Astrocyte (in vitro differentiated cells and primary cell): ENCODE measurements around the gene PCNT. TPM values are rescaled to one million over a fixed set of nuclear protein-coding genes. Genes with fewer than 3 reads are reported as not detected.

Source experiments
- DNase-seq: peaks from one replicate; pipeline ENCODE4 v3.0.0-alpha.2; 2010; ENCODE audit warnings: low read depth
- FAIRE-seq: peaks from 2 replicates; lab custom pipeline; 2011; peaks lifted over from hg19 to GRCh38; lab: Jason Lieb, UNC
- H2AFZ ChIP-seq: 2 replicates; pipeline ENCODE4 v1.6.0; 2012; ENCODE audit warnings: low read depth, low read length, inconsistent platforms
- H3K27ac ChIP-seq: 2 replicates; pipeline ENCODE4 v1.5.1; 2011; ENCODE audit warnings: low read depth, low read length, inconsistent platforms
- H3K27me3 ChIP-seq: 2 replicates; pipeline ENCODE4 v1.6.0; 2011; ENCODE audit warnings: low read length, inconsistent platforms; ENCODE audit not compliant: insufficient read depth
- H3K36me3 ChIP-seq: 2 replicates; pipeline ENCODE4 v1.5.1; 2011; ENCODE audit warnings: low read length, inconsistent platforms; ENCODE audit not compliant: insufficient read depth
- H3K4me1 ChIP-seq: 2 replicates; pipeline ENCODE4 v1.5.1; 2011; ENCODE audit warnings: low read length, inconsistent platforms; ENCODE audit not compliant: insufficient read depth
- H3K4me2 ChIP-seq: 2 replicates; pipeline ENCODE4 v1.6.0; 2012; ENCODE audit warnings: low read length, inconsistent platforms
- H3K4me3 ChIP-seq: 2 replicates; pipeline ENCODE4 v1.5.1; 2011; ENCODE audit warnings: low read depth, mild to moderate bottlenecking, low read length, inconsistent platforms; ENCODE audit not compliant: insufficient read depth
- H3K79me2 ChIP-seq: 2 replicates; pipeline ENCODE4 v1.6.0; 2012; ENCODE audit warnings: mild to moderate bottlenecking, low read length, inconsistent platforms; ENCODE audit not compliant: insufficient read depth
- H3K9ac ChIP-seq: 2 replicates; pipeline ENCODE4 v1.6.0; 2012; ENCODE audit warnings: mild to moderate bottlenecking, low read length, inconsistent platforms
- H3K9me3 ChIP-seq: 2 replicates; pipeline ENCODE4 v1.5.1; 2012; ENCODE audit warnings: low read depth, mild to moderate bottlenecking, low read length, inconsistent platforms; ENCODE audit not compliant: insufficient read depth
- H4K20me1 ChIP-seq: 2 replicates; pipeline ENCODE4 v1.6.0; 2012; ENCODE audit warnings: low read length, inconsistent platforms; ENCODE audit not compliant: insufficient read depth
- H3K27ac Mint-ChIP-seq: one replicate; pipeline ENCODE4 v1.8.0; 2021; ENCODE audit warnings: mild to moderate bottlenecking, mixed read lengths; ENCODE audit not compliant: unreplicated experiment
- H3K27me3 Mint-ChIP-seq: one replicate; pipeline ENCODE4 v1.8.0; 2021; ENCODE audit warnings: low read depth, mixed read lengths; ENCODE audit not compliant: unreplicated experiment
- H3K36me3 Mint-ChIP-seq: one replicate; pipeline ENCODE4 v1.8.0; 2021; ENCODE audit warnings: low read depth, mixed read lengths; ENCODE audit not compliant: unreplicated experiment
- H3K4me1 Mint-ChIP-seq: one replicate; pipeline ENCODE4 v1.8.0; 2021; ENCODE audit warnings: low read depth, mixed read lengths; ENCODE audit not compliant: unreplicated experiment
- H3K4me3 Mint-ChIP-seq: one replicate; pipeline ENCODE4 v1.8.0; 2021; ENCODE audit warnings: mild to moderate bottlenecking, moderate library complexity, mixed read lengths; ENCODE audit not compliant: unreplicated experiment
- H3K9me3 Mint-ChIP-seq: one replicate; pipeline ENCODE4 v1.8.0; 2021; ENCODE audit warnings: mild to moderate bottlenecking, mixed read lengths; ENCODE audit not compliant: unreplicated experiment
- CTCF ChIP-seq: IDR thresholded peaks from 2 replicates; pipeline ENCODE4 v1.5.1; 2011; ENCODE audit warnings: low read depth, mild to moderate bottlenecking, inconsistent platforms, low read length, moderate library complexity; ENCODE audit not compliant: insufficient read depth
- EZH2 ChIP-seq: IDR thresholded peaks from 2 replicates; pipeline ENCODE4 v1.6.1; 2012; ENCODE audit warnings: mild to moderate bottlenecking, low read length, inconsistent platforms; ENCODE audit not compliant: insufficient read depth
- total RNA-seq: library from RNA; stranded (reverse); gene quantifications from 2 replicates; pipeline ENCODE4 v1.2.1, GENCODE V29; 2021

Gene PCNT
- total RNA-seq, 1 donor from 2014 or later: 19.9 TPM

GRCh38 chr21:46311568-46311967, 12.4 kb upstream of the PCNT start:
- H3K9me3 ChIP-seq: no peaks in the 10 kb centered on the region

GRCh38 chr21:46312949-46313348, 11.0 kb upstream of the PCNT start:
- TF ChIP-seq CTCF: no peak
- H3K9ac ChIP-seq: no peak overlapping the region
- no peaks in the 10 kb centered on the region for H3K4me1 Mint-ChIP-seq

More at GRCh38 chr21:46311568-46311967, 12.4 kb upstream of the PCNT start:
- Histone ChIP-seq H3K4me3 (no peak overlapping the region), H3K4me2 (no peak overlapping the region), H3K9ac (no peak overlapping the region), H3K36me3 (no peaks in the 10 kb centered on the region), H2AFZ (no peak overlapping the region), H4K20me1 (peaks cover 3% of the 10 kb centered on the region), H3K79me2 (no peaks in the 10 kb centered on the region), H3K4me1 (peaks cover 12% of the 10 kb centered on the region), H3K27ac (no peak overlapping the region), H3K27me3 (no peaks in the 10 kb centered on the region)
- no peak for DNase-seq
- no peaks in the 10 kb centered on the region for H3K9me3 Mint-ChIP-seq
- no peaks in the 10 kb centered on the region for H3K27me3 Mint-ChIP-seq
- no peaks in the 10 kb centered on the region for H3K36me3 Mint-ChIP-seq
- H3K27ac Mint-ChIP-seq: no peak overlapping the region
- no peak overlapping the region for H3K4me3 Mint-ChIP-seq
- TF ChIP-seq CTCF: no peak
- TF ChIP-seq EZH2: no peak
- FAIRE-seq: no peak
- peaks cover 3% of the 10 kb centered on the region for H3K4me1 Mint-ChIP-seq

GRCh38 chr21:46314441-46315020, 9.4 kb upstream of the PCNT start:
- FAIRE-seq (no peak), DNase-seq (no peak)
- Histone ChIP-seq H3K9me3 (no peaks in the 10 kb centered on the region), H3K36me3 (no peaks in the 10 kb centered on the region), H3K79me2 (peaks cover under 1% of the 10 kb centered on the region), H3K27ac (no peak overlapping the region), H3K4me2 (no peak overlapping the region), H4K20me1 (no peaks in the 10 kb centered on the region), H3K4me1 (no peaks in the 10 kb centered on the region), H3K27me3 (no peaks in the 10 kb centered on the region), H2AFZ (no peak overlapping the region), H3K4me3 (no peak overlapping the region), H3K9ac (no peak overlapping the region)
- H3K27me3 Mint-ChIP-seq: no peaks in the 10 kb centered on the region
- TF ChIP-seq EZH2 (no peak), CTCF (no peak)
- no peak overlapping the region for H3K4me3 Mint-ChIP-seq
- H3K9me3 Mint-ChIP-seq: no peaks in the 10 kb centered on the region
- H3K36me3 Mint-ChIP-seq: no peaks in the 10 kb centered on the region
- H3K27ac Mint-ChIP-seq: no peak overlapping the region
- H3K4me1 Mint-ChIP-seq: no peaks in the 10 kb centered on the region

More at GRCh38 chr21:46312949-46313348, 11.0 kb upstream of the PCNT start:
- no peaks in the 10 kb centered on the region for H3K27me3 ChIP-seq
- no peaks in the 10 kb centered on the region for H4K20me1 ChIP-seq
- Mint-ChIP-seq H3K36me3 (no peaks in the 10 kb centered on the region), H3K4me3 (no peak overlapping the region), H3K9me3 (no peaks in the 10 kb centered on the region), H3K27ac (no peak overlapping the region), H3K27me3 (no peaks in the 10 kb centered on the region)
- no peak for FAIRE-seq
- H3K27ac ChIP-seq: no peak overlapping the region
- H3K9me3 ChIP-seq: no peaks in the 10 kb centered on the region
- H3K4me1 ChIP-seq: peaks cover 5% of the 10 kb centered on the region
- H3K4me3 ChIP-seq: no peak overlapping the region
- no peak overlapping the region for H2AFZ ChIP-seq
- H3K4me2 ChIP-seq: no peak overlapping the region
- H3K36me3 ChIP-seq: no peaks in the 10 kb centered on the region
- no peaks in the 10 kb centered on the region for H3K79me2 ChIP-seq
- DNase-seq: no peak
